ENCODE measurements around the gene KIRREL3.

Gene KIRREL3

GRCh38 chr11:127000291-127000968, at the start of gene KIRREL3:
Gene KIRREL3, minus strand, starts transcription at chr11:127000770.
- DNase-seq (ENCODE audit: low read depth in 2 of 2) = no peak

- no peak for DNase-seq (ENCODE audit: low read depth in 2 of 2)
Measured at GRCh38 chr11:127050186-127050585, 49.6 kb upstream of the KIRREL3 start.

DNA sequence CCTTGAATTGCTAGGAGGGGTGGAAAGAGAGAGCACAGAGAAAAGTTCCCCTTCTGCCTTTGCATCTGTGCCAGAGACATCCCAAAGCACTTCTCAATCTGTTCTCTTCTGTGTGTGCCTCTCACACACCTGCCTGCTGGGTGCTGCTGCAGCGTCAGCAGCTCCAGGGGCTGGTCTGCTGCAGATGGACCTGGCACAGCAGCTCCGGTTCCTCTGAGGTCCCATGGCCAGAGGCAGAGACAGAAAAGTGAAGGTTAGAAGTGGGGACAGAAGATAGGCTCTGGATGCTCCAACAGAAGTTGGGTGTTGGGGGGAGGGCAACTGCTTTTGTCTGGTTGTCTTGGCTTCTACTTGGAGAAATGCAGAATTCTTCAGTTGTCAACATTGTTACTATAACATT, 48.9 kb upstream of the KIRREL3 start:
- no peak for DNase-seq (ENCODE audit: low read depth in 2 of 2)

DNA sequence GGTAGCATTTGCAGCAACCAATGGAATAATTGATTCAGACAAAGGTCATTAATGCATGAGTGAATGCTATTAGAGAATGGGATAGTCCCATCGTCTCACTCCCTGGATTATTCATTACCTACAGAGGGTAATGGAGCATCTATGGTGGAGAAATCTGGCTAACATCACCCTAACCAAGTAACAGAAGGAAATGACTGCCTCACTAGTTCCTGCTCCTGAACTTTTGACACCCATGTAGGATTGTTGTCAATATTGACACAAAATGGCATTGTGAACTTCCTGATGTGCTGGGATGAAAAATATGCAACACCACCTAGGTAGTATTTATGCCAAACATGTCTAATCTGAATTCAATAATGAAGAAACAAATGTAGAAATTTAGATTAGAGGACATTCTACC, 44.0 kb upstream of the KIRREL3 start:
- no peak for DNase-seq (ENCODE audit: low read depth in 2 of 2)

DNA sequence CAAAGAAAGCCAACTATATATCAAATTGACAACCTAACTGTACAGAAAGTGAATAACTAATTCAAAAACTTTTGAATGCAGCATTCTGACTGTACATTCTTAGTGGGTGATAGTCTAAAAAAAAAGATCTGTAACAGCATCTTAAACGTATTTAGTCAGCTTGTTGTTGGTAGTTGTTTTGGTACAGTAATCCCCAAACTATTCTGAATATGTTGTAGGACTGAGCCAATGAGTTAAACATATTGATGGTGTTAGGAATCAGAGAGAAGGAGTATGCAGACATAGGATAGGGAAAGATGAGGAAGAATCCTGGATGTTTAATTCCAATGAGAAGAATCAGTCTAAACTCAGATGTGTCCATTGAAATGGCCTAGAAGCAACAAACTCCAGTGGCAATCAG, 41.9 kb upstream of the KIRREL3 start:
- no peak for DNase-seq (ENCODE audit: low read depth in 2 of 2)

GRCh38 chr11:127039591-127039990, 39.0 kb upstream of the KIRREL3 start:
- DNase-seq (ENCODE audit: low read depth in 2 of 2) = no peak

DNA sequence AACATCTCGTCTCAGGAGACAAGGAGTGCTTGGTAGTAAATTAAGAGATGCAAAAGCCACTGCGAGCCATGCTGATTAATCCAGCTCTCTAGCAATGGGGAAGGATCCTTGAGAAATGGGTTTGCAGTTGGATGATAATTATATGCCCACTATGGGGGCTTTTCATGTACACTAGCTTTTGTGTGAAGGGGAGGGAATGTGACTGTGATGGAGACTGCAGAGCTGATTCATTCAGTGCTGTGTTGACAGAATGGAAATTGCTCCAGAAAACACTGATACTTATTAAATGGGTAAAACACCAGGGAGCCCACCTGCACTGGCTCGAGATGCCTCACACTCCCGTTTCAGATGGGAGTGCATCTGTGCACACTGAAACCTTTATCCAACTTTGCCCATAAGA, 37.0 kb upstream of the KIRREL3 start:
- DNase-seq (ENCODE audit: low read depth in 2 of 2) = no peak

- DNase-seq (ENCODE audit: low read depth in 2 of 2) = no peak
Measured at GRCh38 chr11:127037001-127037400, 36.4 kb upstream of the KIRREL3 start.

DNA sequence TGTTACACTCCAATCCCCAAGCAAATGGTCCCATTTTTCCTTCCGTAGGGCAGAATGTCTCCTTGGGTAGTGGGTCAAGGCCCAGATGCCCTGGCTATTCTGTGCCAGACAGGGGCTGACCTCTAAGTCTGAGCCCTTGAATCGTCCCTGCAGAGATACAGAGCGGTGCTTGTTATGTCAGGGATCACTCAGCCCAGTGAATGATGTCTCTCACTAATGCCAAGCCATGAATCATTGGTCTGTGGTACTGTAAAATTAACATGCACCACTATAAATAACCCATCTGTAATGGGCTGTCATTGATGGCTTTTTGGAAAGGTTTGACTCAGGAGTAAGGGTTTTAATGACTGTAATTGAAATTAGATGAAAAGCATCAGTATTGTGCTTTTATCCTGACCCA, 35.3 kb upstream of the KIRREL3 start:
- DNase-seq (ENCODE audit: low read depth in 2 of 2) = no peak

- DNase-seq (ENCODE audit: low read depth in 2 of 2) = no peak
Measured at GRCh38 chr11:127034973-127035372, 34.4 kb upstream of the KIRREL3 start.

DNA sequence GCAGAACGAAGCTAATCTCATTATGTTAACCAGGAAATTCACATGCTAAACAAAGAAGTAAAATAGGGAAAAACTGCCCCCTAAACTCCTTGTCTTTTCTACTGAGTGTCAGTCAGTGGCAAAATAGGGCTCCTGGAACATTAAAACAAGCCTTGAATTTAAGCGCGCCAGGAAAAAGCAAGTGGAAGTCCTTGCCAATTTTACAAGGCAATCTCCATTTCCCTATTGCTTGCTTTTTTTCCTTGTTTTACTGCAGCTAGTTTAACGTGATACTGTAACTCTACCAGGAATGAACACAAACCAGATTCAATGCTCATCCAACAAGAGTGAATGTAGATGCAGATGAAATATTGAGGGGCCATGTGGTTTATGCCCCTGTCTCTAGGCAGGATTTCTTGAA, 28.1 kb upstream of the KIRREL3 start:
- no peak for DNase-seq (ENCODE audit: low read depth in 2 of 2)

GRCh38 chr11:127027789-127028188, 27.2 kb upstream of the KIRREL3 start:
- no peak for DNase-seq (ENCODE audit: low read depth in 2 of 2)

DNA sequence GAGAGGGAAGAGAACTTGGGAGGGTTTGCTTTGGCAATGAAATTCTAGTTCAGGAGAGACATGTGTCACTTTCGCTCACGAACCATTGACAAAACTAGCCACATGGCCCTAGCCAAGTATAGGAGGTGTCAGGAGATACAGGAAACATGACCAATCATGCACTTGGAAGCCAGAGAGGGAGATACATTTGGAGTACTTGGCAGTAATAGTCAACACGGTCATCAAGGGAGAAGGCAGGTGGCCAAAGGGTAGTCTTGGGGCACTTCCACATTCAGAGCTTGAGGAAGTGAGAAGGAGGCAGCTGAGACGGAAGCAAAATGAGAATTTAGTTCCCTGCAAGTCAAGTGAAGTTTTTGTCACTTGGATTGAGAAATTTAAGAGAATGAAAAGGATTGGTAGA, 26.4 kb upstream of the KIRREL3 start:
- no peak for DNase-seq (ENCODE audit: low read depth in 2 of 2)

DNA sequence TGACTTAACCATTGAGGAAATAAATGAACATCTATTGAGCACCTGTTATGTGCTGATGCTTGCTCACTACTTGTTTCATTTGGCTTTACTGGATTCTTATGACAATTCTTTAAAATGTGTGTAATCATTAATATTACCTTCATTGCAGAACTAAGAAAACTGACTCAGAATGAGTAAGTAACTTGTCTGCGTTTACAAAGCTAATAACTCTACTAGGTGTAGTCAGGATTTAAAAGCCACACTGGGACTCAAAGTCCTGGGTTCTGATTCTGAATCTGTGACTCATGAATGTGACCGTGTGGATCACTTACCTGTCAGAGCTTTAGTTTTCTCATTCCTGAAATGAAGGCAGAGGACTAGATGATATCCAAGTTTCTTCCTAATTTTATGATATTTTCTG, 23.4 kb upstream of the KIRREL3 start:
- no peak for DNase-seq (ENCODE audit: low read depth in 2 of 2)

GRCh38 chr11:127018683-127019279, 18.2 kb upstream of the KIRREL3 start:
- no peak for DNase-seq (ENCODE audit: low read depth in 2 of 2)

DNA sequence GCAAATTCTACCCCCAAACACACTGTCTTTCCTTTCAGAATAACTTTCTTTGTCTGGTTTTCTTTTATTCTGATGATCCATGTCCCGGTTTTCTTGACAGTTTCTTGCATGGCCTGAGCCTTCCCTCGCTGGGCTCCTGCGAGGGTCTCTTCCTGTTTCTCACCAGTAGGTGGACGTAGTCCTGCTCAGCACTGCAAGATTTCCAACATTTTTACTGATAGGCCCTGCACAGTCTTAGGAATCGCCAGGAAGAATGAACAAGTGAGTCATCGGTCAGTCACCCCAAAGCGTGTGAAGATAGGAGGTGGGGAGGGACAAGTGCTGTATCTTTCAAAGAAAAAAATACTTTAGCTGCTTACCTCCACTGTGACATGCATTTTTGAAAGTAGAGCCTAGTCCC, 16.9 kb upstream of the KIRREL3 start:
- DNase-seq (ENCODE audit: low read depth in 2 of 2) = no peak

DNA sequence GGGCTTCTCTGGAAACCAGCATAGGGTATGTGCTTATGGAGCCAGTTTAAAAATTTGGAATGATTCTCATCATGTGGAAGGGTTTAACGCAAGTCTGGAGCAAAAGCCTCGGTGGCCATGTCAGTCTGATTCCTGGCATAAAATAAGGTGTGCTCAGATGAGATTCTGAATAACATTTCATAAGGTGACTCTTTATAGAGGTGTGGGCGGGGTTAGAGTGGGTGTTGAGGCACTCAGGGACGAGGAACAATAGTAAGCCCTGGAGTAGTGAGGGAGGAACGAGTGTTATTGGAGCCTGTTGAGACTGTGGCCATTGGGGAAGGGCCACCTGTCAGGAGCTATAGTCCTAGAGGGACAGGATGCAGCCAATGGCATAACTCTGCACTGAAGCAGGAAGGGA, 13.0 kb upstream of the KIRREL3 start:
- DNase-seq (ENCODE audit: low read depth in 2 of 2) = no peak

- DNase-seq (ENCODE audit: low read depth in 2 of 2) = no peak
Measured at GRCh38 chr11:127006311-127006710, 5.7 kb upstream of the KIRREL3 start.

DNA sequence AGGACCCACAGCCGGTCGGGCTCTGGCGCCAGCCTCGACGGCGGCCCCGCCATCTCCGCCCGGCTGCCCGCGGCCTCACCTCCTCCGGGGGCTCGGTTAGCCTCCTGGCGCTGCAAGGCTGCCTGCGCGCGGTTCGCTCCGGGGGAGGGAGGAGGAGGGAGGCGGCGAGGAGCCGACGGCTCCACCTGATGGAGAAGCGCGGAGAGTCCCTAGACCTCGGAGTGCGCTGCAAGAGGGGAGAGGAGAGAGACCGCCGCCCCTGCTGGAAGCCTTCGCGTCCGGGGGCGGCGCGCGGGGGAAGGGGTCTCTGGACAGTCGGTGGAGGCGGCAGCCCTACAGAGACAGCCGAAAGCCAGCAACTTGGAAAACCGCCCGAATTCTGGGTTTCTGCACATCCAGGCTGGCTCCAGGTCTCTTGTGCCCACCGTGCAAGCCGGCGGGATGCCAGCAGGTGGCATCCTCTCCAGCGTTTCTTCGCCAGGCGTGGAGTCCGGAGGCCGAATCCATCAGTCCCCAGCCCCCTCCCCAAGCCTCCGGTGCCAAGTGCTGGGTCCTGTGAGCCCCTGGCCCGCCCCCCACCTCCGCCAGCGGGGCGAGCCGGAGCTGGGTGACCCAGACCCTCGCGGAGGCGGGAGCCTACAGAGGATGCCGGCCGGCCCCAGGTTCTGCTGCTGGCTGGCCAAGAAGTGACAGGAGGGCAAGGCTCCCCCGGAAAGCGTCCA, 2.9 kb upstream of the KIRREL3 start:
- DNase-seq (ENCODE audit: low read depth in 2 of 2) = no peak

DNA sequence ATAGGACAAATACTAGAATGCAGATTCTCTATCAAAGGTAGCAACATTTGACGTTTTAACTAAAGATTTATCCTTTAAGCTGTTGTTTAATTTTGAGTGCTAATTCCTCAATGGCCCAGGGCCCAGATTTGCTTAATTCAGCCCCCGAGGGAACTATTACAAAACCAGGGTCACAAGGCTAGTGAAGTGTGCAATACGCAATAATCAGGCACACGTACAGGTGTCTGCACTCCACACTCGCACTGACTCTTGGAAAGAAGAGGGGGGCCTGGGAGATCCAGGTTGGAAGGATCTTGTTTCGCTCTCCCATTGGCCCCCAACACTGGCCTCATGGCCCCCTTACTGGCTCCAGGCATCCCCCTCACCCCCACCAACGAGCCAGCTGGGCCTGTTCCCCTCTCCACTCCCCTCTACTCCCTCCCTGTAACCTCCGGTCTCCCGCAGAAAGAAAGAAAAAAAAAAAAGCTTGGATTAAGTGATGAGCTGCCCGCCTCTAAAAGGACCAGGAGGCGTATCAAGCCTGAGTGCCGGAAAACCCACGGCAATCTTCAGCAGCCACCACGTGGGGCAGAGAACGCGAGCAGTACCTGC, 2.2 kb upstream of the KIRREL3 start:
- no peak for DNase-seq (ENCODE audit: low read depth in 2 of 2)

DNA sequence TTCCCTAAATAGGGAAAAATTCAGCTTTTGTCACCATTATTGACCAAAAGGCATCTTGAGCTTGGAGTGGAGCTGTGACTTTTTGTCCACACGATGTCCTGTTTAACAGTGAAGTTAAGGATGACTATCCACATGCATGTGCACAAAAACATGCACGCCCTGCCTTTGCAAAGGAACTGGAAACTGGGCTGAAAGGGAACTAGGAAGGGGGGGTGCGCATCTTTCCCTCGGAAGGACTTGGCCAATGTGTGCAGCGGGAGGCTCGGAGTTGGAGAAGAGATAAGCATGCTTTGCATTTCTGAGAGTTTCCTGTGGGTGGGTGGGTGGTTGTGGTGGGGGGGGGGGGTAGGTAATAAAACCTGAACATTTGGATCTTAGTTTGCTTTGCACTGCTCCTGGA, 411 bp upstream of the KIRREL3 start:
- DNase-seq (ENCODE audit: low read depth in 2 of 2) = no peak

DNA sequence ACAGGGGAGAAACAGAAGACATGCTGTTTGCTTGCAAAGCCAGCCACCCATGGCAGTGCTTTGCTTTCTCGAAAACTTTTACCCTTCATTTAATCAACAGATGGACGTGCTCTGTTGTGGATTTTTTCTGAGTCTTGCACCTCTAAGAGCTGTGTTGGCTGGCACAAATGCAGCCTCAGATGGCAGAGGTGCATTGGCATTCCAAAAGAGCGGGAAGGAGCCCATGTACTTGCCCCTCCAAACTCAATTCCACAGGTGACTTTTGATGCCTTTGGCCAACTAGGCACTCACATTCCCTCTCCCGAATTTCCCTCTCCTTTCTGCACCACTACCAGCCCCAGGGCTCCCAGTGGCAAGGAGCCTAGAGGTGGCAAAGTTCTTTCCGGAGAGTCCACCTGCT, 1.2 kb downstream of the KIRREL3 start:
- DNase-seq (ENCODE audit: low read depth in 2 of 2) = no peak

DNA sequence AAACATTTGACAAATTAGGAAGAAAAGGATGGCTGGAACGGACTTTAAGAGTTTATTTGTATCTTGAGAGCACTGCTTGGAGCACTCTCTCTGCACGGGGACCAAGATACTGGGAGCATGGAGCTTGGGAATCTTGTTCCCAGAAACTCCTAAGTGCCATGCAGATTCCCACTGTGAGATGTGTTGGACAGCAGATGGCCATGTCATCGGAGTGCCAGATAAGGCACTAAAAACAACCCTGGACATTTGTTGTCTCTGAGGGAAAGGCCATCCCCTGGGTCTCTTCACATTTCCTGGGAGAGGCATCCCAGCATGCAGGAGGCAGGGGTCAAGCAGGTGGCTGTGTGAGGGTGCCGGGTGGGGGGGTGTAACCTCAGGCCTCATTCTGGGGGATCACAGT, 2.9 kb downstream of the KIRREL3 start:
- DNase-seq (ENCODE audit: low read depth in 2 of 2) = no peak

Data from stimulated activated CD8-positive, alpha-beta memory T cell treated with anti-CD3 and anti-CD28 coated beads, Interleukin-15, amount 100 ng/mL, for 4 hours (primary cell).